A549 (cell line): Measurements from ENCODE around the gene FOXN4. TPM values are rescaled to one million over a fixed set of nuclear protein-coding genes. Genes with fewer than 3 reads are reported as not detected.

Experiments
- ATAC-seq, 2 experiments: fragments of 200-7000 bp in 1 of 2; fragments of >200 bp in 1 of 2; cut with Nextera tagmentation in 1 of 2; cut with Tn5 transposase in 1 of 2; 3 replicates each; pipeline versions ENCODE4 v1.8.0 to v1.9.1; 2018 to 2020; ENCODE audit warnings: mild to moderate bottlenecking in 1 of 2, moderate library complexity in 1 of 2
- CTCF ChIA-PET: fragments of 300-600 bp; sonication (Branson Sonifier 250); formaldehyde crosslinking; extraction: SDS; loops from one replicate; lab custom pipeline; 2021; ENCODE audit warnings: antibody characterized with exemption, inconsistent platforms; lab: Yijun Ruan, JAX
- POLR2A ChIA-PET: fragments of 350-600 bp; formaldehyde crosslinking; extraction: SDS; loops from one replicate; lab custom pipeline; 2021; ENCODE audit warnings: antibody characterized with exemption, inconsistent platforms; lab: Yijun Ruan, JAX
- DNase-seq, 2 experiments: peaks; one replicate each; pipeline versions ENCODE4 v3.0.0 to v3.0.0-alpha.2; 2011 to 2016; ENCODE audit warnings: low read depth in 1 of 2, low spot score in 1 of 2
- FAIRE-seq: peaks from 2 replicates; lab custom pipeline; 2011; peaks lifted over from hg19 to GRCh38; lab: Jason Lieb, UNC
- H3K27ac ChIP-seq, 2 experiments: fragments of >200 bp; sonication (Bioruptor Twin); formaldehyde crosslinking; 3 replicates each; pipeline ENCODE4 v1.5.1; 2016 to 2017
- H3K4me1 ChIP-seq: fragments of >200 bp; sonication (Bioruptor Twin); formaldehyde crosslinking; 3 replicates; pipeline ENCODE4 v1.6.1; 2016
- H3K4me2 ChIP-seq: fragments of >200 bp; sonication (Bioruptor Twin); formaldehyde crosslinking; 3 replicates; pipeline ENCODE4 v1.6.1; 2016
- H3K4me3 ChIP-seq: fragments of >200 bp; sonication (Bioruptor Twin); formaldehyde crosslinking; 3 replicates; pipeline ENCODE4 v1.5.1; 2016
- H3K9me3 ChIP-seq: fragments of >200 bp; sonication (Bioruptor Twin); formaldehyde crosslinking; 3 replicates; pipeline ENCODE4 v1.6.1; 2016
- ATOH8 ChIP-seq: fragments of 250-450 bp; sonication (Bioruptor Pico); IDR thresholded peaks from 2 replicates; pipeline ENCODE4 v1.5.0; 2020; ENCODE audit warnings: low read depth, mild to moderate bottlenecking, moderate library complexity
- BCL3 ChIP-seq: fragments of >200 bp; sonication (Bioruptor Twin); formaldehyde crosslinking; IDR thresholded peaks from 3 replicates; pipeline ENCODE4 v1.6.1; 2016
- CBX8 ChIP-seq: fragments of 200-600 bp; sonication (generic); IDR thresholded peaks from 2 replicates; pipeline ENCODE4 v1.6.1; 2016
- CEBPB ChIP-seq, 2 experiments: fragments of >200 bp in 1 of 2; sonication (Bioruptor Twin) in 1 of 2; formaldehyde crosslinking in 1 of 2; IDR thresholded peaks; 2 replicates each; pipeline ENCODE4 v1.6.1; 2012 to 2016
- CHD4 ChIP-seq: fragments of 200-600 bp; sonication (generic); IDR thresholded peaks from 2 replicates; pipeline ENCODE4 v1.6.1; 2016; ENCODE audit warnings: antibody characterized with exemption, mild to moderate bottlenecking, borderline replicate concordance
- E2F6 ChIP-seq: IDR thresholded peaks from 2 replicates; pipeline ENCODE4 v1.6.1; 2012; ENCODE audit warnings: low read depth, borderline replicate concordance
- FOSB ChIP-seq: fragments of 250-450 bp; sonication (Bioruptor Pico); IDR thresholded peaks from 2 replicates; pipeline ENCODE4 v1.5.0; 2020; ENCODE audit warnings: mild to moderate bottlenecking, moderate library complexity
- FOSL2 ChIP-seq, 2 experiments: fragments of 450-650 bp in 1 of 2; fragments of >200 bp in 1 of 2; sonication (Bioruptor Twin) in 1 of 2; formaldehyde crosslinking; IDR thresholded peaks; 2 replicates each; pipeline versions ENCODE4 v1.5.0 to v1.6.1; 2016 to 2020; ENCODE audit warnings: mild to moderate bottlenecking in 1 of 2, moderate library complexity in 1 of 2
- GATA3 ChIP-seq: IDR thresholded peaks from 2 replicates; pipeline ENCODE4 v1.6.1; 2012; ENCODE audit warnings: borderline replicate concordance
- HEYL ChIP-seq: fragments of 250-450 bp; sonication (Bioruptor Pico); IDR thresholded peaks from 2 replicates; pipeline ENCODE4 v1.8.0; 2021; ENCODE audit warnings: mild to moderate bottlenecking, moderate library complexity
- HOXA7 ChIP-seq: fragments of 250-450 bp; sonication (Bioruptor Pico); IDR thresholded peaks from 2 replicates; pipeline ENCODE4 v1.5.0; 2020; ENCODE audit warnings: mild to moderate bottlenecking, moderate library complexity
- HOXB5 ChIP-seq: fragments of 250-450 bp; sonication (Bioruptor Pico); IDR thresholded peaks from 2 replicates; pipeline ENCODE4 v1.5.0; 2020; ENCODE audit warnings: mild to moderate bottlenecking, moderate library complexity
- NFE2L2 ChIP-seq: fragments of 150-350 bp; conservative IDR thresholded peaks from 2 replicates; pipeline ENCODE4 v1.6.1; 2014; ENCODE audit warnings: low read length
- NPAS2 ChIP-seq: fragments of 250-450 bp; sonication (Bioruptor Pico); IDR thresholded peaks from 2 replicates; pipeline ENCODE4 v1.8.0; 2022; ENCODE audit warnings: mild to moderate bottlenecking, moderate library complexity, borderline replicate concordance
- NR3C1 ChIP-seq: fragments of >200 bp; sonication (Bioruptor Twin); formaldehyde crosslinking; IDR thresholded peaks from 3 replicates; pipeline ENCODE4 v1.6.1; 2017
- PBX3 ChIP-seq: IDR thresholded peaks from 2 replicates; pipeline ENCODE4 v1.6.1; 2012
- POLR2A ChIP-seq: IDR thresholded peaks from 2 replicates; pipeline ENCODE4 v1.6.1; 2012; ENCODE audit warnings: mild to moderate bottlenecking, low read length
- POLR2AphosphoS2 ChIP-seq: conservative IDR thresholded peaks from 2 replicates; pipeline ENCODE4 v1.6.1; 2012; ENCODE audit warnings: low read length, improper control_type of control experiment, inconsistent platforms
- RARB ChIP-seq: fragments of 250-450 bp; sonication (Bioruptor Pico); IDR thresholded peaks from 2 replicates; pipeline ENCODE4 v1.8.0; 2021; ENCODE audit warnings: mild to moderate bottlenecking, moderate library complexity
- RFX5 ChIP-seq: fragments of 450-650 bp; IDR thresholded peaks from 2 replicates; pipeline ENCODE4 v1.7.1; 2014; ENCODE audit warnings: antibody characterized with exemption, mild to moderate bottlenecking, moderate library complexity
- USF2 ChIP-seq: fragments of 450-650 bp; IDR thresholded peaks from 2 replicates; pipeline ENCODE4 v1.6.1; 2014; ENCODE audit warnings: antibody characterized with exemption
- ZC3H11A ChIP-seq: fragments of 450-650 bp; IDR thresholded peaks from 2 replicates; pipeline ENCODE4 v1.6.1; 2014; ENCODE audit warnings: antibody characterized with exemption, mild to moderate bottlenecking
- ZNF302 ChIP-seq: fragments of 250-450 bp; sonication (Bioruptor Pico); IDR thresholded peaks from 2 replicates; pipeline ENCODE4 v1.9.0; 2021; ENCODE audit warnings: inconsistent platforms, mild to moderate bottlenecking, moderate library complexity
- ZSCAN20 ChIP-seq: fragments of 250-450 bp; sonication (Bioruptor Pico); IDR thresholded peaks from 2 replicates; pipeline ENCODE4 v1.8.0; 2022; ENCODE audit warnings: mild to moderate bottlenecking, moderate library complexity
- WGBS: methylation state at CpG from one replicate; pipeline ENCODE4 v1.1.6; 2017; ENCODE audit errors: missing lambda C conversion rate; 5-methylcytosine and 5-hydroxymethylcytosine counted together
- polyA plus RNA-seq, 4 experiments: library from polyadenylated mRNA; depleted of rRNA in 3 of 4; stranded (reverse); fragments of >200 nt; fragmentation: RNase III in 1 of 4; extraction: RNeasy Plus Mini Kit Qiagen cat#74134 plus additional on column Dnase treatment in 1 of 4; gene quantifications; 2 replicates in 3 of 4; 3 replicates in 1 of 4; pipeline ENCODE4 v1.2.3, GENCODE V29; 2011 to 2017

The FOXN4 gene
- polyA plus RNA-seq, 2 of the 4 experiments (the other 2 are of a cell fraction), result 0.05 TPM; not detected in 1

GRCh38 chr12:109352184-109352583 lies 43.1 kb upstream of the FOXN4 start (continued):
- TF ChIP-seq E2F6 (no peak), POLR2AphosphoS2 (no peak), CBX8 (no peak), ZNF302 (no peak), RFX5 (no peak), FOSL2 (IDR thresholded peaks at IDR 0.05) (no peak), FOSL2 (CRISPR knock-in tag; IDR thresholded peaks at IDR 0.05) (no peak), PBX3 (no peak), HOXA7 (CRISPR knock-in tag) (no peak)

GRCh38 chr12:109347589-109347988 lies 38.5 kb upstream of the FOXN4 start, which contains the start of gene MYO1H:
TSS of gene MYO1H (plus strand) at chr12:109347900. CDS start at chr12:109347961, 61 bp downstream.
- H3K4me1 ChIP-seq, result no peaks in the 10 kb centered on the region
- CTCF ChIA-PET, result interaction anchor here (1.0 to 1.2 kb wide), 3 partner anchors 38 to 46 kb away, joined by 3 read pairs; no protein-coding TSS in a partner anchor
- WGBS, result 69% methylated on average over 8 of the region's 8 CpGs
- H3K4me2 ChIP-seq, result no peak within 1 kb of the TSS
- no peak for DNase-seq
- H3K9me3 ChIP-seq, result no peaks in the 10 kb centered on the region
- no peak for ATAC-seq
- POLR2A ChIA-PET, result no interaction called here
- TF ChIP-seq FOSB (CRISPR knock-in tag) (no peak), POLR2A (no peak), POLR2AphosphoS2 (no peak), ZSCAN20 (CRISPR knock-in tag) (no peak), GATA3 (no peak)
- no peak within 1 kb of the TSS for H3K27ac ChIP-seq
- H3K4me3 ChIP-seq, result no peak within 1 kb of the TSS
- FAIRE-seq, result no peak

- DNase-seq (peak in 1 of 2 experiments; percentile 32), FAIRE-seq (no peak), ATAC-seq (peak in 1 of 2 experiments; percentile 38; a peak in 1 of 6 replicates)
- Histone ChIP-seq H3K4me1 (no peaks in the 10 kb centered on the region), H3K9me3 (no peaks in the 10 kb centered on the region), H3K4me3 (no peak overlapping the region), H3K4me2 (no peak overlapping the region), H3K27ac (no peak overlapping the region)
- WGBS, result 66% methylated on average over 3 of the region's 3 CpGs
- ChIA-PET POLR2A (no interaction called here), CTCF (interaction anchor here (1.2 kb wide), 1 partner anchor 38 kb away, joined by 3 read pairs; no protein-coding TSS in a partner anchor)
- TF ChIP-seq ZNF302, result no peak
Measured at GRCh38 chr12:109346920-109347319, 37.8 kb upstream of the FOXN4 start.

- CTCF ChIA-PET, result no interaction called here
- no peak for ATAC-seq
Measured at GRCh38 chr12:109345428-109345827, 36.3 kb upstream of the FOXN4 start.

GRCh38 chr12:109343677-109344076 lies 34.6 kb upstream of the FOXN4 start:
- WGBS, result 3% methylated on average over 2 of the region's 2 CpGs
- FAIRE-seq, result peak; percentile 90
- CTCF ChIA-PET, result interaction anchor here (0.6 kb wide), 1 partner anchor 139 kb away, joined by 4 read pairs; no protein-coding TSS in a partner anchor
- H3K9me3 ChIP-seq, result no peaks in the 10 kb centered on the region
- no peaks in the 10 kb centered on the region for H3K4me1 ChIP-seq
- DNase-seq, result no peak
- H3K4me2 ChIP-seq, result no peak overlapping the region
- no peak for ATAC-seq
- TF ChIP-seq NPAS2 (CRISPR knock-in tag) (no peak), USF2 (no peak), HOXB5 (CRISPR knock-in tag) (no peak), FOSB (CRISPR knock-in tag) (no peak), NFE2L2 (no peak), NR3C1 (no peak), ATOH8 (CRISPR knock-in tag) (no peak), HEYL (CRISPR knock-in tag) (no peak), CHD4 (no peak), ZC3H11A (no peak), POLR2A (no peak), BCL3 (no peak)
- no peak overlapping the region for H3K27ac ChIP-seq
- no peak overlapping the region for H3K4me3 ChIP-seq
- POLR2A ChIA-PET, result no interaction called here

More at GRCh38 chr12:109345428-109345827, 36.3 kb upstream of the FOXN4 start:
- TF ChIP-seq CBX8 (no peak), RFX5 (no peak), CEBPB (IDR thresholded peaks at IDR 0.05) (no peak), CHD4 (no peak), RARB (CRISPR knock-in tag) (no peak), FOSB (CRISPR knock-in tag) (no peak)
- no peak for FAIRE-seq
- Histone ChIP-seq H3K4me3 (no peak overlapping the region), H3K4me1 (no peaks in the 10 kb centered on the region), H3K27ac (no peak overlapping the region), H3K9me3 (no peaks in the 10 kb centered on the region), H3K4me2 (no peak overlapping the region)
- POLR2A ChIA-PET, result no interaction called here
- DNase-seq, result no peak
- 20% methylated on average over 2 of the region's 2 CpGs for WGBS
